Smooth muscle cell (in vitro differentiated cells): ENCODE results near the gene B4GALT1. TPM values are rescaled to one million over a fixed set of nuclear protein-coding genes. Genes with fewer than 3 reads are reported as not detected.
A peak's percentile ranks its signal among the peaks of the same experiment; 100 is the strongest.

Experiments used
- DNase-seq: peaks from one replicate; lab custom pipeline; 2025; ENCODE audit not compliant: unreplicated experiment; lab: John Stamatoyannopoulos, UW
- H2AFZ ChIP-seq: fragments of 200-600 bp; sonication (generic); 2 replicates; pipeline ENCODE4 v1.6.0; 2016; ENCODE audit warnings: antibody characterized with exemption, low read depth, mild to moderate bottlenecking
- H3F3A ChIP-seq: fragments of 200-600 bp; sonication (generic); 2 replicates; pipeline ENCODE4 v1.6.0; 2017; ENCODE audit warnings: antibody characterized with exemption, low read depth
- H3K27ac ChIP-seq: fragments of 200-600 bp; sonication (generic); 2 replicates; pipeline ENCODE4 v1.5.1; 2016; ENCODE audit warnings: low read depth, mild to moderate bottlenecking
- H3K27me3 ChIP-seq: fragments of 200-600 bp; sonication (generic); 2 replicates; pipeline ENCODE4 v1.6.1; 2016; ENCODE audit warnings: low read depth, mild to moderate bottlenecking
- H3K36me3 ChIP-seq: fragments of 200-600 bp; sonication (generic); 2 replicates; pipeline ENCODE4 v1.5.1; 2016; ENCODE audit warnings: low read depth
- H3K4me1 ChIP-seq: fragments of 200-600 bp; sonication (generic); 2 replicates; pipeline ENCODE4 v1.5.1; 2016; ENCODE audit warnings: low read depth
- H3K4me2 ChIP-seq: fragments of 200-600 bp; sonication (generic); 2 replicates; pipeline ENCODE4 v1.6.0; 2016; ENCODE audit warnings: mild to moderate bottlenecking
- H3K4me3 ChIP-seq: fragments of 200-600 bp; sonication (generic); 2 replicates; pipeline ENCODE4 v1.5.1; 2016; ENCODE audit warnings: mild to moderate bottlenecking
- H3K79me2 ChIP-seq: fragments of 200-600 bp; sonication (generic); 2 replicates; pipeline ENCODE4 v1.6.0; 2016; ENCODE audit warnings: low read depth, mild to moderate bottlenecking
- H3K9ac ChIP-seq: fragments of 200-600 bp; sonication (generic); 2 replicates; pipeline ENCODE4 v1.6.0; 2016; ENCODE audit warnings: low read depth
- H3K9me3 ChIP-seq: fragments of 200-600 bp; sonication (generic); replicated peaks from 2 replicates; pipeline ENCODE4 v1.5.1; 2016; ENCODE audit warnings: low read depth
- H4K20me1 ChIP-seq: fragments of 200-600 bp; sonication (generic); 2 replicates; pipeline ENCODE4 v1.6.0; 2016; ENCODE audit warnings: low read depth
- CTCF ChIP-seq: fragments of 200-600 bp; sonication (generic); IDR thresholded peaks from 2 replicates; pipeline ENCODE4 v1.5.1; 2017; ENCODE audit warnings: borderline replicate concordance, mild to moderate bottlenecking, antibody characterized with exemption; ENCODE audit not compliant: insufficient read depth, poor library complexity, severe bottlenecking
- WGBS: methylation state at CpG from one replicate; pipeline ENCODE4 v1.1.7; 2016; ENCODE audit warnings: low lambda C conversion rate; 5-methylcytosine and 5-hydroxymethylcytosine counted together
- polyA plus RNA-seq: library from polyadenylated mRNA; unstranded; fragments of >200 nt; fragmentation: Nextera tagmentation; extraction: Ambion mirVana; gene quantifications from 2 replicates; pipeline ENCODE4 v1.2.1, GENCODE V29; 2016
- total RNA-seq: library from RNA; depleted of rRNA; stranded (reverse); fragments of >200 nt; gene quantifications from 2 replicates; pipeline ENCODE4 v1.2.3, GENCODE V29; 2014

Gene B4GALT1
- total and polyA plus RNA-seq, 2 experiments from 2014 or later, result 49.2 to 56.3 TPM

- Histone ChIP-seq H3K4me3 (no peak overlapping the region), H3K4me2 (no peak overlapping the region), H3K9me3 (no peaks in the 10 kb centered on the region), H3K4me1 (peaks cover 8% of the 10 kb centered on the region), H3F3A (peaks cover 7% of the 10 kb centered on the region), H2AFZ (no peak overlapping the region), H3K27me3 (no peaks in the 10 kb centered on the region), H3K9ac (no peak overlapping the region), H3K79me2 (no peaks in the 10 kb centered on the region), H3K36me3 (no peaks in the 10 kb centered on the region), H3K27ac (no peak overlapping the region), H4K20me1 (no peaks in the 10 kb centered on the region)
- 83% methylated on average over 1 of the region's 1 CpG for WGBS
- TF ChIP-seq CTCF, result no peak
- DNase-seq, result no peak
These were observed 42.3 kb upstream of the B4GALT1 start for GRCh38 chr9:33209394-33209793.

- no peak overlapping the region for H3K27ac ChIP-seq
- WGBS, result 53% methylated on average over 11 of the region's 11 CpGs
These were observed 35.5 kb upstream of the B4GALT1 start for GRCh38 chr9:33202552-33203201.

GRCh38 chr9:33202018-33202417, 34.9 kb upstream of the B4GALT1 start:
- WGBS, result 83% methylated on average over 1 of the region's 1 CpG
- DNase-seq, result no peak
- H3K4me2 ChIP-seq, result no peak overlapping the region

More at GRCh38 chr9:33202552-33203201, 35.5 kb upstream of the B4GALT1 start:
- no peaks in the 10 kb centered on the region for H3K36me3 ChIP-seq
- no peak for DNase-seq
- H3K9ac ChIP-seq, result no peak overlapping the region
- H3K79me2 ChIP-seq, result no peaks in the 10 kb centered on the region
- no peak for TF ChIP-seq CTCF
- no peak overlapping the region for H3K4me2 ChIP-seq
- H3K4me1 ChIP-seq, result no peaks in the 10 kb centered on the region
- H3F3A ChIP-seq, result no peaks in the 10 kb centered on the region
- peak overlapping the region; percentile 24 for H2AFZ ChIP-seq
- H3K4me3 ChIP-seq, result no peak overlapping the region
- H3K9me3 ChIP-seq, result no peaks in the 10 kb centered on the region
- no peaks in the 10 kb centered on the region for H3K27me3 ChIP-seq
- no peaks in the 10 kb centered on the region for H4K20me1 ChIP-seq

More at GRCh38 chr9:33202018-33202417, 34.9 kb upstream of the B4GALT1 start:
- no peaks in the 10 kb centered on the region for H4K20me1 ChIP-seq
- TF ChIP-seq CTCF, result no peak
- no peak overlapping the region for H3K27ac ChIP-seq
- H2AFZ ChIP-seq, result no peak overlapping the region
- H3K27me3 ChIP-seq, result no peaks in the 10 kb centered on the region
- no peaks in the 10 kb centered on the region for H3K36me3 ChIP-seq
- H3F3A ChIP-seq, result no peaks in the 10 kb centered on the region
- H3K9ac ChIP-seq, result no peak overlapping the region
- H3K4me3 ChIP-seq, result no peak overlapping the region
- H3K79me2 ChIP-seq, result no peaks in the 10 kb centered on the region
- no peaks in the 10 kb centered on the region for H3K9me3 ChIP-seq
- H3K4me1 ChIP-seq, result no peaks in the 10 kb centered on the region
